ENCODE data around the gene DDX10. TPM values are rescaled to one million over a fixed set of nuclear protein-coding genes. Genes with fewer than 3 reads are reported as not detected.

Gene DDX10
- total and polyA plus RNA-seq, 4 donors: 20.5 to 34.2 (median 24.4) TPM

GRCh38 chr11:108882211-108882831, 217.5 kb downstream of the DDX10 start:
- H3K27me3 ChIP-seq (ENCODE audit: control insufficient read depth, insufficient read depth, low read length): no peaks in the 10 kb centered on the region
- H3K4me3 ChIP-seq (ENCODE audit: low read depth, low read length): no peak overlapping the region
- WGBS (ENCODE audit: insufficient coverage): no CpG with 5 or more reads among the region's 5 CpGs
- H3K36me3 ChIP-seq (ENCODE audit: control insufficient read depth, insufficient read depth, low read length): no peaks in the 10 kb centered on the region
- peak in 1 of 6 donors; percentile 38 for DNase-seq (ENCODE audit: low read depth in 4 of 6, low spot score in 6 of 6)
- H3K4me1 ChIP-seq (ENCODE audit: control insufficient read depth, insufficient read depth, low read length): no peaks in the 10 kb centered on the region
- no peak overlapping the region for H3K27ac ChIP-seq (ENCODE audit: low read depth, low read length)
- no peaks in the 10 kb centered on the region for H3K9me3 ChIP-seq (ENCODE audit: control insufficient read depth, insufficient read depth, low read length)

- 80% methylated on average over 1 of the region's 2 CpGs for WGBS (ENCODE audit: insufficient coverage)
- Histone ChIP-seq H3K36me3 (ENCODE audit: control insufficient read depth, insufficient read depth, low read length) (no peaks in the 10 kb centered on the region), H3K27ac (ENCODE audit: low read depth, low read length) (no peak overlapping the region), H3K9me3 (ENCODE audit: control insufficient read depth, insufficient read depth, low read length) (no peaks in the 10 kb centered on the region), H3K4me1 (ENCODE audit: control insufficient read depth, insufficient read depth, low read length) (no peaks in the 10 kb centered on the region), H3K4me3 (ENCODE audit: low read depth, low read length) (no peak overlapping the region), H3K27me3 (ENCODE audit: control insufficient read depth, insufficient read depth, low read length) (no peaks in the 10 kb centered on the region)
- DNase-seq (ENCODE audit: low read depth in 4 of 6, low spot score in 6 of 6): peak in 1 of 6 donors; percentile 6
Observed at GRCh38 chr11:108886005-108886659, 221.3 kb downstream of the DDX10 start.

GRCh38 chr11:108886660-108887009, 221.8 kb downstream of the DDX10 start:
- WGBS (ENCODE audit: insufficient coverage): no CpG with 5 or more reads among the region's 2 CpGs
- no peak overlapping the region for H3K27ac ChIP-seq (ENCODE audit: low read depth, low read length)
- no peaks in the 10 kb centered on the region for H3K36me3 ChIP-seq (ENCODE audit: control insufficient read depth, insufficient read depth, low read length)
- H3K27me3 ChIP-seq (ENCODE audit: control insufficient read depth, insufficient read depth, low read length): no peaks in the 10 kb centered on the region
- no peaks in the 10 kb centered on the region for H3K4me1 ChIP-seq (ENCODE audit: control insufficient read depth, insufficient read depth, low read length)
- DNase-seq (ENCODE audit: low read depth in 4 of 6, low spot score in 6 of 6): peak in 1 of 6 donors; percentile 5
- H3K4me3 ChIP-seq (ENCODE audit: low read depth, low read length): no peak overlapping the region
- H3K9me3 ChIP-seq (ENCODE audit: control insufficient read depth, insufficient read depth, low read length): no peaks in the 10 kb centered on the region

GRCh38 chr11:108887436-108888238, 222.8 kb downstream of the DDX10 start:
- WGBS (ENCODE audit: insufficient coverage): 94% methylated on average over 2 of the region's 8 CpGs
- DNase-seq (ENCODE audit: low read depth in 4 of 6, low spot score in 6 of 6): no peak
- Histone ChIP-seq H3K27me3 (ENCODE audit: control insufficient read depth, insufficient read depth, low read length) (no peaks in the 10 kb centered on the region), H3K4me1 (ENCODE audit: control insufficient read depth, insufficient read depth, low read length) (no peaks in the 10 kb centered on the region), H3K36me3 (ENCODE audit: control insufficient read depth, insufficient read depth, low read length) (no peaks in the 10 kb centered on the region), H3K27ac (ENCODE audit: low read depth, low read length) (no peak overlapping the region), H3K9me3 (ENCODE audit: control insufficient read depth, insufficient read depth, low read length) (no peaks in the 10 kb centered on the region), H3K4me3 (ENCODE audit: low read depth, low read length) (no peak overlapping the region)

- DNase-seq (ENCODE audit: low read depth in 4 of 6, low spot score in 6 of 6): no peak
- H3K27me3 ChIP-seq (ENCODE audit: control insufficient read depth, insufficient read depth, low read length): no peaks in the 10 kb centered on the region
- no peak overlapping the region for H3K27ac ChIP-seq (ENCODE audit: low read depth, low read length)
- no peaks in the 10 kb centered on the region for H3K4me1 ChIP-seq (ENCODE audit: control insufficient read depth, insufficient read depth, low read length)
- H3K36me3 ChIP-seq (ENCODE audit: control insufficient read depth, insufficient read depth, low read length): no peaks in the 10 kb centered on the region
- H3K9me3 ChIP-seq (ENCODE audit: control insufficient read depth, insufficient read depth, low read length): no peaks in the 10 kb centered on the region
- H3K4me3 ChIP-seq (ENCODE audit: low read depth, low read length): no peak overlapping the region
- WGBS (ENCODE audit: insufficient coverage): 100% methylated on average over 2 of the region's 5 CpGs
Observed at GRCh38 chr11:108890482-108891105, 225.7 kb downstream of the DDX10 start.

GRCh38 chr11:108891143-108891542, 226.3 kb downstream of the DDX10 start:
- Histone ChIP-seq H3K9me3 (ENCODE audit: control insufficient read depth, insufficient read depth, low read length) (no peaks in the 10 kb centered on the region), H3K27ac (ENCODE audit: low read depth, low read length) (no peak overlapping the region), H3K4me3 (ENCODE audit: low read depth, low read length) (no peak overlapping the region), H3K4me1 (ENCODE audit: control insufficient read depth, insufficient read depth, low read length) (no peaks in the 10 kb centered on the region), H3K36me3 (ENCODE audit: control insufficient read depth, insufficient read depth, low read length) (no peaks in the 10 kb centered on the region), H3K27me3 (ENCODE audit: control insufficient read depth, insufficient read depth, low read length) (no peaks in the 10 kb centered on the region)
- no peak for DNase-seq (ENCODE audit: low read depth in 4 of 6, low spot score in 6 of 6)
- WGBS (ENCODE audit: insufficient coverage): no CpG with 5 or more reads among the region's 2 CpGs

GRCh38 chr11:108891909-108892511, 227.1 kb downstream of the DDX10 start:
- Histone ChIP-seq H3K27me3 (ENCODE audit: control insufficient read depth, insufficient read depth, low read length) (no peaks in the 10 kb centered on the region), H3K4me1 (ENCODE audit: control insufficient read depth, insufficient read depth, low read length) (no peaks in the 10 kb centered on the region), H3K36me3 (ENCODE audit: control insufficient read depth, insufficient read depth, low read length) (no peaks in the 10 kb centered on the region), H3K9me3 (ENCODE audit: control insufficient read depth, insufficient read depth, low read length) (no peaks in the 10 kb centered on the region), H3K4me3 (ENCODE audit: low read depth, low read length) (no peak overlapping the region), H3K27ac (ENCODE audit: low read depth, low read length) (no peak overlapping the region)
- no peak for DNase-seq (ENCODE audit: low read depth in 4 of 6, low spot score in 6 of 6)
- WGBS (ENCODE audit: insufficient coverage): 100% methylated on average over 3 of the region's 7 CpGs

GRCh38 chr11:108895579-108896480, 231.0 kb downstream of the DDX10 start:
- H3K4me1 ChIP-seq (ENCODE audit: control insufficient read depth, insufficient read depth, low read length): no peaks in the 10 kb centered on the region
- H3K27me3 ChIP-seq (ENCODE audit: control insufficient read depth, insufficient read depth, low read length): no peaks in the 10 kb centered on the region
- no peaks in the 10 kb centered on the region for H3K9me3 ChIP-seq (ENCODE audit: control insufficient read depth, insufficient read depth, low read length)
- no peak overlapping the region for H3K4me3 ChIP-seq (ENCODE audit: low read depth, low read length)
- no peak overlapping the region for H3K27ac ChIP-seq (ENCODE audit: low read depth, low read length)
- WGBS (ENCODE audit: insufficient coverage): no CpG with 5 or more reads among the region's 8 CpGs
- no peaks in the 10 kb centered on the region for H3K36me3 ChIP-seq (ENCODE audit: control insufficient read depth, insufficient read depth, low read length)
- DNase-seq (ENCODE audit: low read depth in 4 of 6, low spot score in 6 of 6): no peak
